ENCODE data around the gene MAPK14.

MAPK14 gene

DNA sequence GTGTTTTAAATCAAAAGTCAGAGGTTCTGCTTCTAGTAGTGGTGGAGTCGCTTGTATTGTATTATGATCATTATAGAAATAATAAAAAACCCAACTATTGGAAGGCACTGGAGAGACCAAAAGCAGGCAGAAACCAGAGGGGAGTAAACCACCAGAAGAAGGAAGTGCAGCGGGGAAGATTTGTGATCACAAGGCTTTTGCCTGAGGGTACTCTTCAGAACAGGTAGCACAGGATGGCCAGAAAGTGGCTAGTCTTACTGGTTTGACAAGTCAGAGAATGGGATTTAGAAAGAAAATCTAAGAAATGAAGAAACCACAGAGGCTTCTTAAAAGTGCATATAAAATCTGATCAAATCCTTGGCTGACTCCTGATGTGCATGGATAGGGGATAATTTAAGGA, 126.7 kb downstream of the MAPK14 start:
- H3K36me3 ChIP-seq: peaks cover 8% of the 10 kb centered on the region; the same call in 1 of the 2 replicates
- no peak overlapping the region for H3K9ac ChIP-seq
- TF ChIP-seq Cebpa-rat (IDR thresholded peaks at IDR 0.05): no peak
- H3K4me3 ChIP-seq: no peak overlapping the region
- H3K4me2 ChIP-seq: no peak overlapping the region
- H4K20me1 ChIP-seq: no peaks in the 10 kb centered on the region
- no peaks in the 10 kb centered on the region for H3K27me3 ChIP-seq
- peaks cover 54% of the 10 kb centered on the region for H3K9me3 ChIP-seq
- no peak overlapping the region for H3K27ac ChIP-seq
- peaks cover 25% of the 10 kb centered on the region for H3K4me1 ChIP-seq

DNA sequence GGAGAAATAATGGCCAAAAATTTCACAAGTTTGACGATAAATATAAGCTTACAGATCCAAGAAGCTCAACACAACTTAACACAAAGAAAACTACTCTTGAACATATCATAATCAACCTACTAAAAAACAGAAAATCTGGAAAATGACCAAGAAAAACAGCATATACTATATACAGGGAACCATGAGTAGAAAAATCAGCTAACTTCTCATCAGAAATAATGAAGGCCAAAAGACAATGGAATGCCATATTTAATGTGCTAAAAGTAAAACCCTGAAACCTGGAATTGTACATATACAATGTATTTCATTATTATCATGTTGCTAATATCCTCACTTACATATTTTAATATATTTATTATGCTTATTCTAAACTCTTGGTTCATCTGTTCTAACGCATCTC, 128.1 kb downstream of the MAPK14 start:
- Histone ChIP-seq H3K27me3 (no peaks in the 10 kb centered on the region), H3K27ac (no peak overlapping the region), H3K4me2 (no peak overlapping the region), H3K4me3 (no peak overlapping the region), H3K9ac (no peak overlapping the region), H3K36me3 (peaks cover 8% of the 10 kb centered on the region; the same call in 1 of the 2 replicates), H3K9me3 (peaks cover 54% of the 10 kb centered on the region), H4K20me1 (no peaks in the 10 kb centered on the region), H3K4me1 (peaks cover 11% of the 10 kb centered on the region)
- TF ChIP-seq Cebpa-rat (IDR thresholded peaks at IDR 0.05): no peak

DNA sequence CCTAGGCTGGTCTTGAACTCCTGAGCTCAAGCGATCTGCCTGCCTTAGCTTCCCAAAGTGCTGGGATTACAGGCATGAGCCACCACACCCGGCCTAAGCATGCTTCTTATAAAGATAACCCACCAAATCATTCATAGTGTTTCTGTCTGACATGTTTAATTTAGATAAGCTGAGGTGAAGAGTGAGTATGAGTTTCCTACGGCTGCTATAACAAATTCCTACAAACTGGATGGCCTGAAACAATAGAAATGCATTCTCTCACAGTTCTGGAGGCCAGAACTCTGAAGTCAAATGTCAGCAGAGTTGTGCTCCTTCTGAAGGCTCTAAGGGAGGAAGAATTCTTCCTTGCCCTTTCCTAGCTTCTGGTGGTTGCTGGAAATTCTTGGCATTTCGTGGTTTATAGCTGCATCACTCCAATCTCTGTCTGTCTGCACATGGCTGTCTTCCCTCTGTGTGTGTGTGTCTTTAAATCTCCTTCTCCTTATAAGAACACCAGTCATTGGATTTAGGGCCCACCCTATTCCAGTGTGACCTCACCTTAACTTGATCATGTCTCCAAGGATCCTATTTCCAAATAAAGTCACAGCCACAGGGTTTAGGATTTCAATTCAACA, 132.6 kb downstream of the MAPK14 start:
- Histone ChIP-seq H4K20me1 (no peaks in the 10 kb centered on the region), H3K27me3 (no peaks in the 10 kb centered on the region), H3K27ac (no peak overlapping the region), H3K4me3 (no peak overlapping the region), H3K4me1 (peaks cover 3% of the 10 kb centered on the region; the same call in 1 of the 2 replicates), H3K9ac (no peak overlapping the region), H3K4me2 (no peak overlapping the region), H3K36me3 (peaks cover 8% of the 10 kb centered on the region; the same call in 1 of the 2 replicates), H3K9me3 (peaks cover 14% of the 10 kb centered on the region)
- TF ChIP-seq Cebpa-rat (IDR thresholded peaks at IDR 0.05): no peak

Data from BLaER1 (cell line).